GM12878 (cell line): ENCODE data around the gene CCR5AS.

Experiments used
- ATAC-seq: fragments of 200-7000 bp; cut with Tn5 transposase; 3 replicates; pipeline ENCODE4 v1.9.1; 2020; ENCODE audit warnings: mild to moderate bottlenecking, moderate library complexity
- BruUV-seq: library from RNA; stranded (reverse); fragments of 400-500 nt; replicated peaks from 2 replicates; lab custom pipeline; 2021; lab: Mats Ljungman, UMichigan
- CTCF ChIA-PET: fragments of 300-600 bp; sonication (Branson Sonifier 250); formaldehyde crosslinking; extraction: SDS; loops from one replicate; lab custom pipeline; 2021; ENCODE audit warnings: inconsistent platforms; lab: Yijun Ruan, JAX
- POLR2A ChIA-PET: fragments of 350-600 bp; formaldehyde crosslinking; extraction: SDS; loops from one replicate; lab custom pipeline; 2021; ENCODE audit warnings: inconsistent platforms; lab: Charles Lee
- RAD21 ChIA-PET: fragments of 300-600 bp; sonication (Branson Sonifier 250); formaldehyde crosslinking; loops from one replicate; lab custom pipeline; 2023; ENCODE audit warnings: antibody characterized with exemption; ENCODE audit not compliant: unreplicated experiment; lab: Charles Lee
- SMC1A ChIA-PET: fragments of 300-600 bp; sonication (Branson Sonifier 250); formaldehyde crosslinking; loops from one replicate; lab custom pipeline; 2023; ENCODE audit not compliant: unreplicated experiment, uncharacterized antibody; lab: Charles Lee
- DNase-seq: peaks from one replicate; pipeline ENCODE4 v3.0.0-alpha.2; 2011; ENCODE audit warnings: low read depth, low spot score
- FAIRE-seq: peaks from 3 replicates; lab custom pipeline; 2011; peaks lifted over from hg19 to GRCh38; lab: Jason Lieb, UNC
- H2AFZ ChIP-seq: 2 replicates; pipeline ENCODE4 v1.6.0; 2011; ENCODE audit warnings: low read depth, low read length, control low read depth; ENCODE audit not compliant: control insufficient read depth
- H3K27ac ChIP-seq: 2 replicates; pipeline ENCODE4 v1.5.1; 2011; ENCODE audit warnings: control low read depth; ENCODE audit not compliant: control insufficient read depth, insufficient read depth
- H3K27me3 ChIP-seq, 2 experiments: replicated peaks in 1 of 2; 2 replicates each; pipeline versions ENCODE4 v1.6.0 to v1.6.1; 2011; ENCODE audit warnings: low read length in 1 of 2; ENCODE audit not compliant: control insufficient read depth in 2 of 2, insufficient read depth in 2 of 2
- H3K36me3 ChIP-seq, 2 experiments: 2 replicates each; pipeline ENCODE4 v1.5.1; 2011; ENCODE audit warnings: low read length in 1 of 2; ENCODE audit not compliant: control insufficient read depth in 2 of 2, insufficient read depth in 2 of 2
- H3K4me1 ChIP-seq: 2 replicates; pipeline ENCODE4 v1.6.1; 2011; ENCODE audit warnings: mild to moderate bottlenecking, low read length, moderate library complexity, mixed read lengths; ENCODE audit not compliant: control insufficient read depth, insufficient read depth
- H3K4me2 ChIP-seq: 2 replicates; pipeline ENCODE4 v1.6.0; 2011; ENCODE audit warnings: control low read depth; ENCODE audit not compliant: control insufficient read depth, insufficient read depth
- H3K4me3 ChIP-seq: fragments of 200-600 bp; sonication (generic); 2 replicates; pipeline ENCODE4 v1.5.1; 2016
- H3K79me2 ChIP-seq: 2 replicates; pipeline ENCODE4 v1.6.0; 2011; ENCODE audit warnings: low read length; ENCODE audit not compliant: control insufficient read depth, insufficient read depth
- H3K9ac ChIP-seq: 2 replicates; pipeline ENCODE4 v1.8.0; 2011; ENCODE audit warnings: low read length, control low read depth, mixed read lengths; ENCODE audit not compliant: control insufficient read depth, insufficient read depth
- H3K9me3 ChIP-seq: replicated peaks from 3 replicates; pipeline ENCODE4 v1.5.1; 2011; ENCODE audit warnings: mild to moderate bottlenecking, low read length; ENCODE audit not compliant: control insufficient read depth, insufficient read depth
- H4K20me1 ChIP-seq: 2 replicates; pipeline ENCODE4 v1.6.0; 2011; ENCODE audit not compliant: control insufficient read depth, insufficient read depth
- BHLHE40 ChIP-seq, 2 experiments: fragments of 450-650 bp in 1 of 2; IDR thresholded peaks; 2 replicates each; pipeline ENCODE4 v1.6.1; 2011 to 2017; ENCODE audit warnings: low read depth in 2 of 2, borderline replicate concordance in 1 of 2, improper control_type of control experiment in 1 of 2, low read length in 1 of 2, mild to moderate bottlenecking in 1 of 2
- EED ChIP-seq: sonication (generic); IDR thresholded peaks from 2 replicates; pipeline ENCODE4 v1.6.1; 2016; ENCODE audit warnings: antibody characterized with exemption, low read depth
- IKZF1 ChIP-seq: fragments of 450-650 bp; conservative IDR thresholded peaks from 2 replicates; pipeline ENCODE4 v1.6.1; 2017; ENCODE audit warnings: antibody characterized with exemption, mild to moderate bottlenecking
- MYC ChIP-seq: IDR thresholded peaks from 2 replicates; pipeline ENCODE4 v1.6.1; 2011; ENCODE audit warnings: mild to moderate bottlenecking, low read length, moderate library complexity, inconsistent platforms; ENCODE audit not compliant: insufficient read depth, insufficient replicate concordance, insufficient read length, severe bottlenecking
- RAD51 ChIP-seq: fragments of 450-650 bp; IDR thresholded peaks from 2 replicates; pipeline ENCODE4 v1.6.1; 2016; ENCODE audit warnings: moderate library complexity, mild to moderate bottlenecking, inconsistent platforms
- RFX5 ChIP-seq: IDR thresholded peaks from 2 replicates; pipeline ENCODE4 v1.6.1; 2011; ENCODE audit warnings: low read depth, low read length, improper control_type of control experiment
- SKIL ChIP-seq: fragments of 450-650 bp; IDR thresholded peaks from 2 replicates; pipeline ENCODE4 v1.6.1; 2017; ENCODE audit warnings: mild to moderate bottlenecking, low read depth, inconsistent platforms; ENCODE audit not compliant: poor library complexity, severe bottlenecking
- SMARCA5 ChIP-seq: fragments of 450-650 bp; IDR thresholded peaks from 2 replicates; pipeline ENCODE4 v1.6.1; 2017; ENCODE audit warnings: mild to moderate bottlenecking
- YY1 ChIP-seq: IDR thresholded peaks from 2 replicates; pipeline ENCODE4 v1.6.1; 2011; ENCODE audit warnings: low read depth, mild to moderate bottlenecking, low read length
- WGBS: methylation state at CpG from one replicate; pipeline ENCODE4 v1.1.6; 2016; ENCODE audit warnings: low lambda C conversion rate; ENCODE audit not compliant: insufficient replicate concordance, insufficient coverage; ENCODE audit errors: missing lambda C conversion rate; 5-methylcytosine and 5-hydroxymethylcytosine counted together
- in situ Hi-C: fragments of 300-500 bp; cut with MboI; formaldehyde crosslinking; loops from 9 replicates; pipeline ENCODE4 v1.14.3; 2018; ENCODE audit warnings: mixed read lengths
- intact Hi-C: fragments of 100-400 bp; cut with micrococcal nuclease; formaldehyde crosslinking; loops from one replicate; pipeline ENCODE4 v1.14.2; 2022; ENCODE audit not compliant: unreplicated experiment
- TF ChIP-seq, protein P1 (sequence below): fragments of 450-650 bp; IDR thresholded peaks from 2 replicates; pipeline ENCODE4 v1.6.1; 2016; ENCODE audit warnings: mild to moderate bottlenecking
- TF ChIP-seq, protein P2 (sequence below): fragments of 150-350 bp; IDR thresholded peaks from 2 replicates; pipeline ENCODE4 v1.6.1; 2016; ENCODE audit warnings: low read depth, low read length
- TF ChIP-seq, protein P3 (sequence below): fragments of 450-650 bp; IDR thresholded peaks from 2 replicates; pipeline ENCODE4 v1.6.1; 2018; ENCODE audit warnings: mild to moderate bottlenecking, low read depth, moderate library complexity; ENCODE audit not compliant: partially characterized antibody

Gene CCR5AS

GRCh38 chr3:46395766-46396530 is 10.9 kb downstream of the CCR5AS start:
- H3K36me3 ChIP-seq: no peaks in the 10 kb centered on the region
- DNase-seq (peak; percentile 46), ATAC-seq (peak; percentile 83), FAIRE-seq (peak; percentile 72)
- H3K27me3 ChIP-seq: no peaks in the 10 kb centered on the region; a peak in 1 of 4 replicates
- H3K4me2 ChIP-seq: peak overlapping the region; percentile 48; the same call in 1 of the 2 replicates
- H3K9ac ChIP-seq: no peak overlapping the region
- BruUV-seq: no TSS peak
- SMC1A ChIA-PET: interaction anchor here (1.1 kb wide), 1 partner anchor 27 kb away, joined by 3 read pairs; no protein-coding TSS in a partner anchor
- H3K4me1 ChIP-seq: peaks cover 20% of the 10 kb centered on the region
- CTCF ChIA-PET: no interaction called here
- WGBS: 14% methylated on average over 6 of the region's 6 CpGs
- intact Hi-C loops: no loop called here
- POLR2A ChIA-PET: no interaction called here
- H4K20me1 ChIP-seq: no peaks in the 10 kb centered on the region
- RAD21 ChIA-PET: no interaction called here
- no peak overlapping the region; the same call in 1 of the 2 replicates for H2AFZ ChIP-seq
- no peak overlapping the region for H3K4me3 ChIP-seq
- no peaks in the 10 kb centered on the region; the same call in 1 of the 3 replicates for H3K9me3 ChIP-seq
- H3K79me2 ChIP-seq: no peaks in the 10 kb centered on the region
- no peak overlapping the region for H3K27ac ChIP-seq
- in situ Hi-C loops: no loop called here
- TF ChIP-seq MYC (no peak), RFX5 (no peak), SMARCA5 (no peak), RAD51 (peak; percentile 90), IKZF1 (peak; percentile 49), BHLHE40 (IDR thresholded peaks at IDR 0.05; ENCODE audit: borderline replicate concordance in 1 of 2, low read depth in 2 of 2, low read length in 1 of 2) (peak; percentile 89 to 96), YY1 (no peak), EED (no peak), SKIL (no peak)
- TF ChIP-seq, protein P1, sequence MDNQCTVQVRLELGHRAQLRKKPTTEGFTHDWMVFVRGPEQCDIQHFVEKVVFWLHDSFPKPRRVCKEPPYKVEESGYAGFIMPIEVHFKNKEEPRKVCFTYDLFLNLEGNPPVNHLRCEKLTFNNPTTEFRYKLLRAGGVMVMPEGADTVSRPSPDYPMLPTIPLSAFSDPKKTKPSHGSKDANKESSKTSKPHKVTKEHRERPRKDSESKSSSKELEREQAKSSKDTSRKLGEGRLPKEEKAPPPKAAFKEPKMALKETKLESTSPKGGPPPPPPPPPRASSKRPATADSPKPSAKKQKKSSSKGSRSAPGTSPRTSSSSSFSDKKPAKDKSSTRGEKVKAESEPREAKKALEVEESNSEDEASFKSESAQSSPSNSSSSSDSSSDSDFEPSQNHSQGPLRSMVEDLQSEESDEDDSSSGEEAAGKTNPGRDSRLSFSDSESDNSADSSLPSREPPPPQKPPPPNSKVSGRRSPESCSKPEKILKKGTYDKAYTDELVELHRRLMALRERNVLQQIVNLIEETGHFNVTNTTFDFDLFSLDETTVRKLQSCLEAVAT: 0 out of 2 replicates have a peak, but pooled peaks have one; percentile 37
- TF ChIP-seq, protein P2, sequence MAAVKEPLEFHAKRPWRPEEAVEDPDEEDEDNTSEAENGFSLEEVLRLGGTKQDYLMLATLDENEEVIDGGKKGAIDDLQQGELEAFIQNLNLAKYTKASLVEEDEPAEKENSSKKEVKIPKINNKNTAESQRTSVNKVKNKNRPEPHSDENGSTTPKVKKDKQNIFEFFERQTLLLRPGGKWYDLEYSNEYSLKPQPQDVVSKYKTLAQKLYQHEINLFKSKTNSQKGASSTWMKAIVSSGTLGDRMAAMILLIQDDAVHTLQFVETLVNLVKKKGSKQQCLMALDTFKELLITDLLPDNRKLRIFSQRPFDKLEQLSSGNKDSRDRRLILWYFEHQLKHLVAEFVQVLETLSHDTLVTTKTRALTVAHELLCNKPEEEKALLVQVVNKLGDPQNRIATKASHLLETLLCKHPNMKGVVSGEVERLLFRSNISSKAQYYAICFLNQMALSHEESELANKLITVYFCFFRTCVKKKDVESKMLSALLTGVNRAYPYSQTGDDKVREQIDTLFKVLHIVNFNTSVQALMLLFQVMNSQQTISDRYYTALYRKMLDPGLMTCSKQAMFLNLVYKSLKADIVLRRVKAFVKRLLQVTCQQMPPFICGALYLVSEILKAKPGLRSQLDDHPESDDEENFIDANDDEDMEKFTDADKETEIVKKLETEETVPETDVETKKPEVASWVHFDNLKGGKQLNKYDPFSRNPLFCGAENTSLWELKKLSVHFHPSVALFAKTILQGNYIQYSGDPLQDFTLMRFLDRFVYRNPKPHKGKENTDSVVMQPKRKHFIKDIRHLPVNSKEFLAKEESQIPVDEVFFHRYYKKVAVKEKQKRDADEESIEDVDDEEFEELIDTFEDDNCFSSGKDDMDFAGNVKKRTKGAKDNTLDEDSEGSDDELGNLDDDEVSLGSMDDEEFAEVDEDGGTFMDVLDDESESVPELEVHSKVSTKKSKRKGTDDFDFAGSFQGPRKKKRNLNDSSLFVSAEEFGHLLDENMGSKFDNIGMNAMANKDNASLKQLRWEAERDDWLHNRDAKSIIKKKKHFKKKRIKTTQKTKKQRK: no peak
- TF ChIP-seq, protein P3, sequence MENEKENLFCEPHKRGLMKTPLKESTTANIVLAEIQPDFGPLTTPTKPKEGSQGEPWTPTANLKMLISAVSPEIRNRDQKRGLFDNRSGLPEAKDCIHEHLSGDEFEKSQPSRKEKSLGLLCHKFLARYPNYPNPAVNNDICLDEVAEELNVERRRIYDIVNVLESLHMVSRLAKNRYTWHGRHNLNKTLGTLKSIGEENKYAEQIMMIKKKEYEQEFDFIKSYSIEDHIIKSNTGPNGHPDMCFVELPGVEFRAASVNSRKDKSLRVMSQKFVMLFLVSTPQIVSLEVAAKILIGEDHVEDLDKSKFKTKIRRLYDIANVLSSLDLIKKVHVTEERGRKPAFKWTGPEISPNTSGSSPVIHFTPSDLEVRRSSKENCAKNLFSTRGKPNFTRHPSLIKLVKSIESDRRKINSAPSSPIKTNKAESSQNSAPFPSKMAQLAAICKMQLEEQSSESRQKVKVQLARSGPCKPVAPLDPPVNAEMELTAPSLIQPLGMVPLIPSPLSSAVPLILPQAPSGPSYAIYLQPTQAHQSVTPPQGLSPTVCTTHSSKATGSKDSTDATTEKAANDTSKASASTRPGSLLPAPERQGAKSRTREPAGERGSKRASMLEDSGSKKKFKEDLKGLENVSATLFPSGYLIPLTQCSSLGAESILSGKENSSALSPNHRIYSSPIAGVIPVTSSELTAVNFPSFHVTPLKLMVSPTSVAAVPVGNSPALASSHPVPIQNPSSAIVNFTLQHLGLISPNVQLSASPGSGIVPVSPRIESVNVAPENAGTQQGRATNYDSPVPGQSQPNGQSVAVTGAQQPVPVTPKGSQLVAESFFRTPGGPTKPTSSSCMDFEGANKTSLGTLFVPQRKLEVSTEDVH: no peak
